ENCODE data around the gene SHC2.

Gene SHC2

GRCh38 chr19:501646-502045 is 40.8 kb upstream of the SHC2 start:
- H3K4me3 ChIP-seq (replicated peaks; ENCODE audit: low read depth, low read length) = no peak overlapping the region
- no peak for TF ChIP-seq CTCF (IDR thresholded peaks at IDR 0.05; ENCODE audit: low read length, missing control alignments)
- DNase-seq (ENCODE audit: low read depth) = no peak

GRCh38 chr19:498977-499623 is 38.3 kb upstream of the SHC2 start:
- TF ChIP-seq CTCF (IDR thresholded peaks at IDR 0.05; ENCODE audit: low read length, missing control alignments) = no peak
- no peak overlapping the region for H3K4me3 ChIP-seq (replicated peaks; ENCODE audit: low read depth, low read length)
- DNase-seq (ENCODE audit: low read depth) = no peak

- no peak for TF ChIP-seq CTCF (IDR thresholded peaks at IDR 0.05; ENCODE audit: low read length, missing control alignments)
- DNase-seq (ENCODE audit: low read depth) = no peak
- no peak overlapping the region for H3K4me3 ChIP-seq (replicated peaks; ENCODE audit: low read depth, low read length)
These were observed 37.7 kb upstream of the SHC2 start for GRCh38 chr19:498511-498891.

- no peak for TF ChIP-seq CTCF (IDR thresholded peaks at IDR 0.05; ENCODE audit: low read length, missing control alignments)
- DNase-seq (ENCODE audit: low read depth) = no peak
- no peak overlapping the region for H3K4me3 ChIP-seq (replicated peaks; ENCODE audit: low read depth, low read length)
These were observed 37.2 kb upstream of the SHC2 start for GRCh38 chr19:497869-498510.

- no peak for DNase-seq (ENCODE audit: low read depth)
- H3K4me3 ChIP-seq (replicated peaks; ENCODE audit: low read depth, low read length) = no peak overlapping the region
- no peak for TF ChIP-seq CTCF (IDR thresholded peaks at IDR 0.05; ENCODE audit: low read length, missing control alignments)
These were observed 36.6 kb upstream of the SHC2 start for GRCh38 chr19:497491-497868.

GRCh38 chr19:496986-497385 is 36.2 kb upstream of the SHC2 start:
- TF ChIP-seq CTCF (IDR thresholded peaks at IDR 0.05; ENCODE audit: low read length, missing control alignments) = no peak
- DNase-seq (ENCODE audit: low read depth) = no peak
- H3K4me3 ChIP-seq (replicated peaks; ENCODE audit: low read depth, low read length) = no peak overlapping the region

Data from fibroblast of pulmonary artery (primary cell).